HCT116 (cell line): ENCODE measurements around the gene ZBTB5. TPM values are rescaled to one million over a fixed set of nuclear protein-coding genes. Genes with fewer than 3 reads are reported as not detected.

Experiments
- ATAC-seq: fragments of 200-7000 bp; cut with Tn5 transposase; 2 replicates; pipeline ENCODE4 v1.9.1; 2020; ENCODE audit warnings: mild to moderate bottlenecking, moderate library complexity
- BruUV-seq: library from RNA; stranded (reverse); fragments of 400-500 nt; replicated peaks from 2 replicates; lab custom pipeline; 2021; lab: Mats Ljungman, UMichigan
- CTCF ChIA-PET: fragments of 300-600 bp; sonication (Branson Sonifier 250); formaldehyde crosslinking; loops from one replicate; lab custom pipeline; 2021; ENCODE audit warnings: antibody characterized with exemption; lab: Charles Lee
- POLR2A ChIA-PET: fragments of 300-600, 350-600 bp; sonication (Branson Sonifier 250); formaldehyde crosslinking; loops from one replicate; lab custom pipeline; 2021; ENCODE audit warnings: antibody characterized with exemption; lab: Charles Lee
- RAD21 ChIA-PET, 2 experiments: fragments of 300-600 bp; sonication (Branson Sonifier 250); formaldehyde crosslinking; loops; one replicate each; lab custom pipeline; 2023; ENCODE audit warnings: low total read pairs in 2 of 2; ENCODE audit not compliant: uncharacterized antibody in 2 of 2, unreplicated experiment in 2 of 2, low non-redundant PET in 1 of 2; lab: Charles Lee
- DNase-seq: peaks from one replicate; pipeline ENCODE4 v3.0.0-alpha.2; 2010; ENCODE audit warnings: low read depth, low spot score
- H2AFZ ChIP-seq: fragments of 200-600 bp; shearing (Covaris generic), sonication (generic); 2 replicates; pipeline ENCODE4 v1.6.1; 2017; ENCODE audit warnings: low read depth, mixed run types, mixed read lengths, antibody characterized with exemption, low read length; ENCODE audit not compliant: poor library complexity, severe bottlenecking
- H3K27ac ChIP-seq: 2 replicates; pipeline ENCODE4 v1.5.1; 2012; ENCODE audit warnings: low read depth, low read length
- H3K27me3 ChIP-seq: fragments of 200-600 bp; sonication (generic); 2 replicates; pipeline ENCODE4 v1.6.1; 2016; ENCODE audit warnings: mixed run types, low read length, mixed read lengths; ENCODE audit not compliant: insufficient read depth
- H3K36me3 ChIP-seq, 2 experiments: fragments of 200-500 bp in 1 of 2; fragments of 200-600 bp in 1 of 2; sonication (Bioruptor generic) in 1 of 2; sonication (generic) in 1 of 2; 2 replicates each; pipeline versions ENCODE4 v1.5.1 to v1.6.1; 2014 to 2016; ENCODE audit warnings: low read length in 2 of 2, inconsistent platforms in 1 of 2, mixed read lengths in 1 of 2, mixed run types in 1 of 2; ENCODE audit not compliant: insufficient read depth in 2 of 2, control insufficient read depth in 1 of 2
- H3K4me1 ChIP-seq, 2 experiments: fragments of 200-600 bp in 1 of 2; sonication (generic) in 1 of 2; 2 replicates each; pipeline versions ENCODE4 v1.5.1 to v1.6.1; 2012 to 2017; ENCODE audit warnings: low read length in 2 of 2, inconsistent platforms in 1 of 2, mild to moderate bottlenecking in 1 of 2, mixed read lengths in 1 of 2, mixed run types in 1 of 2, moderate library complexity in 1 of 2; ENCODE audit not compliant: insufficient read depth in 2 of 2, control insufficient read depth in 1 of 2
- H3K4me2 ChIP-seq: fragments of 200-600 bp; sonication (generic); 2 replicates; pipeline ENCODE4 v1.6.1; 2017; ENCODE audit warnings: mixed run types, low read length, mixed read lengths
- H3K4me3 ChIP-seq, 2 experiments: fragments of 200-600 bp in 1 of 2; sonication (generic) in 1 of 2; replicated peaks in 1 of 2; 2 replicates each; pipeline ENCODE4 v1.5.1; 2011 to 2016; ENCODE audit warnings: low read length in 2 of 2, control low read depth in 1 of 2, low read depth in 1 of 2, mild to moderate bottlenecking in 1 of 2, mixed read lengths in 1 of 2, mixed run types in 1 of 2
- H3K79me2 ChIP-seq: fragments of 200-600 bp; sonication (generic); 2 replicates; pipeline ENCODE4 v1.6.1; 2017; ENCODE audit warnings: mild to moderate bottlenecking, mixed run types, low read length, moderate library complexity, mixed read lengths; ENCODE audit not compliant: insufficient read depth
- H3K9ac ChIP-seq: fragments of 200-600 bp; sonication (generic); 2 replicates; pipeline ENCODE4 v1.6.1; 2016; ENCODE audit warnings: low read length, mixed read lengths
- H3K9me2 ChIP-seq: fragments of 200-600 bp; sonication (generic), shearing (Covaris generic); 2 replicates; pipeline ENCODE4 v1.6.1; 2017; ENCODE audit warnings: mixed run types, mild to moderate bottlenecking, moderate library complexity; ENCODE audit not compliant: insufficient read depth
- H3K9me3 ChIP-seq, 2 experiments: fragments of 200-500 bp in 1 of 2; fragments of 200-600 bp in 1 of 2; sonication (Bioruptor generic) in 1 of 2; sonication (generic) in 1 of 2; 2 replicates each; pipeline ENCODE4 v1.6.1; 2014 to 2017; ENCODE audit warnings: low read length in 2 of 2, mixed read lengths in 2 of 2, inconsistent platforms in 1 of 2, low read depth in 1 of 2, mild to moderate bottlenecking in 1 of 2, mixed run types in 1 of 2, moderate library complexity in 1 of 2; ENCODE audit not compliant: control insufficient read depth in 1 of 2, insufficient read depth in 1 of 2
- H4K20me1 ChIP-seq: fragments of 200-600 bp; sonication (generic), shearing (Covaris generic); 2 replicates; pipeline ENCODE4 v1.6.1; 2017; ENCODE audit warnings: mixed run types, mild to moderate bottlenecking, moderate library complexity; ENCODE audit not compliant: insufficient read depth
- CBX3 ChIP-seq: IDR thresholded peaks from 2 replicates; pipeline ENCODE4 v1.6.1; 2012; ENCODE audit warnings: low read depth
- CEBPB ChIP-seq: IDR thresholded peaks from 2 replicates; pipeline ENCODE4 v1.6.1; 2012; ENCODE audit warnings: low read depth
- EGR1 ChIP-seq: IDR thresholded peaks from 2 replicates; pipeline ENCODE4 v1.6.1; 2012; ENCODE audit warnings: low read depth
- FOSL1 ChIP-seq: IDR thresholded peaks from 2 replicates; pipeline ENCODE4 v1.6.1; 2012; ENCODE audit warnings: low read depth
- JUND ChIP-seq: IDR thresholded peaks from 2 replicates; pipeline ENCODE4 v1.6.1; 2012
- POLR2A ChIP-seq: IDR thresholded peaks from 2 replicates; pipeline ENCODE4 v1.7.0; 2011; ENCODE audit warnings: borderline replicate concordance; ENCODE audit not compliant: insufficient read depth, insufficient read length; ENCODE audit errors: extremely low read depth
- POLR2AphosphoS5 ChIP-seq: IDR thresholded peaks from 2 replicates; pipeline ENCODE4 v1.6.1; 2011; ENCODE audit warnings: mild to moderate bottlenecking, low read depth, low read length, moderate library complexity
- RAD21 ChIP-seq: IDR thresholded peaks from 2 replicates; pipeline ENCODE4 v1.6.1; 2012; ENCODE audit warnings: low read depth, mild to moderate bottlenecking
- SIN3A ChIP-seq: IDR thresholded peaks from 2 replicates; pipeline ENCODE4 v1.6.1; 2012; ENCODE audit warnings: low read depth
- SP1 ChIP-seq: IDR thresholded peaks from 2 replicates; pipeline ENCODE4 v1.6.1; 2012; ENCODE audit warnings: low read depth
- SRF ChIP-seq: IDR thresholded peaks from 2 replicates; pipeline ENCODE4 v1.6.1; 2012; ENCODE audit warnings: low read depth
- TCF7L2 ChIP-seq: IDR thresholded peaks from 2 replicates; pipeline ENCODE4 v1.7.0; 2011; ENCODE audit warnings: borderline replicate concordance, inconsistent platforms; ENCODE audit not compliant: insufficient read depth, insufficient read length; ENCODE audit errors: extremely low read depth
- YY1 ChIP-seq: IDR thresholded peaks from 2 replicates; pipeline ENCODE4 v1.6.1; 2011; ENCODE audit warnings: low read length, low read depth, moderate library complexity, mild to moderate bottlenecking; ENCODE audit not compliant: insufficient replicate concordance; ENCODE audit errors: extremely low read depth
- ZFX ChIP-seq: fragments of 450-650 bp; IDR thresholded peaks from 2 replicates; pipeline ENCODE4 v1.6.1; 2017
- ZNF274 ChIP-seq: fragments of 200-500 bp; sonication (Bioruptor generic); IDR thresholded peaks from 2 replicates; pipeline ENCODE4 v1.6.1; 2014; ENCODE audit warnings: mild to moderate bottlenecking, low read depth, low read length, inconsistent platforms
- intact Hi-C: fragments of 100-400 bp; cut with micrococcal nuclease; formaldehyde crosslinking; loops from 2 replicates; pipeline ENCODE4 v1.10.0; 2022
- total RNA-seq: library from RNA; stranded (reverse); gene quantifications from one replicate; pipeline ENCODE4 v1.2.1, GENCODE V29; 2021; ENCODE audit not compliant: unreplicated experiment
- TF ChIP-seq, protein P1 (sequence below): IDR thresholded peaks from 2 replicates; pipeline ENCODE4 v1.6.1; 2012; ENCODE audit warnings: low read depth
- TF ChIP-seq, protein P2 (sequence below), 3 experiments: fragments of 200-600 bp in 1 of 3; sonication (generic) in 1 of 3; IDR thresholded peaks in 2 of 3; conservative IDR thresholded peaks in 1 of 3; 2 replicates each; pipeline ENCODE4 v1.5.1; 2012 to 2017; ENCODE audit warnings: low read depth in 2 of 3, low read length in 2 of 3, antibody characterized with exemption in 1 of 3, borderline replicate concordance in 1 of 3, control low read depth in 1 of 3, mild to moderate bottlenecking in 1 of 3, mixed read lengths in 1 of 3, mixed run types in 1 of 3, moderate library complexity in 1 of 3; ENCODE audit not compliant: insufficient read depth in 1 of 3
- TF ChIP-seq, protein P3 (sequence below): IDR thresholded peaks from 2 replicates; pipeline ENCODE4 v1.6.1; 2011; ENCODE audit warnings: mild to moderate bottlenecking, low read length, moderate library complexity; ENCODE audit not compliant: insufficient replicate concordance; ENCODE audit errors: extremely low read depth

The ZBTB5 gene
- total RNA-seq, 1 experiment from 2014 or later = 22.3 TPM

DNA sequence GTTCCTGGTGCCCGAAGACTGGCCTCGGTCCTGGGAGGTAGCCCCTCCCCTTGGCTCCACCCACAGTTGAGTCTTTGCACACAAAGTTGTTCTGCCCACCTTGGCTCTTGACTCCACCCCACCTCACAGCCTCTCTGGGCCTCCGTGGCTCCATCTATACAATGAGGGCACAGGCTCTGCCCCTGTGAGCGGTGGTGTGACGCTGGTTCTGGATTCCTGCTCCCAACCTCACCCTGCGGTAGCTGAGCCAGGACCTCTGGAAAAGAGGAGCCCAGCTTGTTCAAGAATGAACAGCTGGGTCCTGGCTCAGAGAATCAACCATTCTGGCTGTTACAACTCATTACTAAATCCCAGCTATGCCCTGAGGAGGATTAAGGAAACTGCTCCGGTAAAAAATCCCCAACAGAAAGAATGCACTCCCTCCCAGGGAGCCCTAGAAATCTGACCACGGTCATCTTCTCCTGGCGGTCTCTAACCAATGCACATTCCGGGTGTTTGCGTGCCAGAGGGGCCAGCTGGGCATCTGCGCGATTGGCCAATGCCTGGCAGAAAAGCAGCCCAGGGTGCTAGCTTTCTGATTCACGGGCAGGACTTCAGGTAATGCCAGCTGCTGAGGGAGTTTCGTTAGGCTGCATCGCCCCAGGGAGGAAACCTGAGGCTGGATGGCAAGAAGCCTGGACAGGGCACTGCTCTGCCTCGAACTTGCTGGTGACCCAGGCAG is 52.7 kb downstream of the ZBTB5 start:
- no peak for ATAC-seq
- BruUV-seq = no TSS peak
- H3K27ac ChIP-seq = no peak overlapping the region
- no peaks in the 10 kb centered on the region for H3K27me3 ChIP-seq
- no peaks in the 10 kb centered on the region for H4K20me1 ChIP-seq
- no peak overlapping the region for H2AFZ ChIP-seq
- TF ChIP-seq RAD21 (no peak), ZFX (no peak), YY1 (no peak), POLR2AphosphoS5 (no peak), SP1 (no peak), EGR1 (no peak), SIN3A (no peak), POLR2A (no peak), CBX3 (no peak), SRF (no peak), CEBPB (no peak), TCF7L2 (no peak), JUND (no peak), FOSL1 (no peak), ZNF274 (no peak)
- TF ChIP-seq, protein P1, sequence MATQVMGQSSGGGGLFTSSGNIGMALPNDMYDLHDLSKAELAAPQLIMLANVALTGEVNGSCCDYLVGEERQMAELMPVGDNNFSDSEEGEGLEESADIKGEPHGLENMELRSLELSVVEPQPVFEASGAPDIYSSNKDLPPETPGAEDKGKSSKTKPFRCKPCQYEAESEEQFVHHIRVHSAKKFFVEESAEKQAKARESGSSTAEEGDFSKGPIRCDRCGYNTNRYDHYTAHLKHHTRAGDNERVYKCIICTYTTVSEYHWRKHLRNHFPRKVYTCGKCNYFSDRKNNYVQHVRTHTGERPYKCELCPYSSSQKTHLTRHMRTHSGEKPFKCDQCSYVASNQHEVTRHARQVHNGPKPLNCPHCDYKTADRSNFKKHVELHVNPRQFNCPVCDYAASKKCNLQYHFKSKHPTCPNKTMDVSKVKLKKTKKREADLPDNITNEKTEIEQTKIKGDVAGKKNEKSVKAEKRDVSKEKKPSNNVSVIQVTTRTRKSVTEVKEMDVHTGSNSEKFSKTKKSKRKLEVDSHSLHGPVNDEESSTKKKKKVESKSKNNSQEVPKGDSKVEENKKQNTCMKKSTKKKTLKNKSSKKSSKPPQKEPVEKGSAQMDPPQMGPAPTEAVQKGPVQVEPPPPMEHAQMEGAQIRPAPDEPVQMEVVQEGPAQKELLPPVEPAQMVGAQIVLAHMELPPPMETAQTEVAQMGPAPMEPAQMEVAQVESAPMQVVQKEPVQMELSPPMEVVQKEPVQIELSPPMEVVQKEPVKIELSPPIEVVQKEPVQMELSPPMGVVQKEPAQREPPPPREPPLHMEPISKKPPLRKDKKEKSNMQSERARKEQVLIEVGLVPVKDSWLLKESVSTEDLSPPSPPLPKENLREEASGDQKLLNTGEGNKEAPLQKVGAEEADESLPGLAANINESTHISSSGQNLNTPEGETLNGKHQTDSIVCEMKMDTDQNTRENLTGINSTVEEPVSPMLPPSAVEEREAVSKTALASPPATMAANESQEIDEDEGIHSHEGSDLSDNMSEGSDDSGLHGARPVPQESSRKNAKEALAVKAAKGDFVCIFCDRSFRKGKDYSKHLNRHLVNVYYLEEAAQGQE = no peak
- TF ChIP-seq, protein P2, sequence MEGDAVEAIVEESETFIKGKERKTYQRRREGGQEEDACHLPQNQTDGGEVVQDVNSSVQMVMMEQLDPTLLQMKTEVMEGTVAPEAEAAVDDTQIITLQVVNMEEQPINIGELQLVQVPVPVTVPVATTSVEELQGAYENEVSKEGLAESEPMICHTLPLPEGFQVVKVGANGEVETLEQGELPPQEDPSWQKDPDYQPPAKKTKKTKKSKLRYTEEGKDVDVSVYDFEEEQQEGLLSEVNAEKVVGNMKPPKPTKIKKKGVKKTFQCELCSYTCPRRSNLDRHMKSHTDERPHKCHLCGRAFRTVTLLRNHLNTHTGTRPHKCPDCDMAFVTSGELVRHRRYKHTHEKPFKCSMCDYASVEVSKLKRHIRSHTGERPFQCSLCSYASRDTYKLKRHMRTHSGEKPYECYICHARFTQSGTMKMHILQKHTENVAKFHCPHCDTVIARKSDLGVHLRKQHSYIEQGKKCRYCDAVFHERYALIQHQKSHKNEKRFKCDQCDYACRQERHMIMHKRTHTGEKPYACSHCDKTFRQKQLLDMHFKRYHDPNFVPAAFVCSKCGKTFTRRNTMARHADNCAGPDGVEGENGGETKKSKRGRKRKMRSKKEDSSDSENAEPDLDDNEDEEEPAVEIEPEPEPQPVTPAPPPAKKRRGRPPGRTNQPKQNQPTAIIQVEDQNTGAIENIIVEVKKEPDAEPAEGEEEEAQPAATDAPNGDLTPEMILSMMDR (IDR thresholded peaks at IDR 0.05 in 2 of 3, conservative IDR thresholded peaks at IDR 0.05 in 1 of 3; ENCODE audit: borderline replicate concordance in 1 of 3, insufficient read depth in 1 of 3, low read depth in 2 of 3, low read length in 2 of 3) = no peak
- TF ChIP-seq, protein P3, sequence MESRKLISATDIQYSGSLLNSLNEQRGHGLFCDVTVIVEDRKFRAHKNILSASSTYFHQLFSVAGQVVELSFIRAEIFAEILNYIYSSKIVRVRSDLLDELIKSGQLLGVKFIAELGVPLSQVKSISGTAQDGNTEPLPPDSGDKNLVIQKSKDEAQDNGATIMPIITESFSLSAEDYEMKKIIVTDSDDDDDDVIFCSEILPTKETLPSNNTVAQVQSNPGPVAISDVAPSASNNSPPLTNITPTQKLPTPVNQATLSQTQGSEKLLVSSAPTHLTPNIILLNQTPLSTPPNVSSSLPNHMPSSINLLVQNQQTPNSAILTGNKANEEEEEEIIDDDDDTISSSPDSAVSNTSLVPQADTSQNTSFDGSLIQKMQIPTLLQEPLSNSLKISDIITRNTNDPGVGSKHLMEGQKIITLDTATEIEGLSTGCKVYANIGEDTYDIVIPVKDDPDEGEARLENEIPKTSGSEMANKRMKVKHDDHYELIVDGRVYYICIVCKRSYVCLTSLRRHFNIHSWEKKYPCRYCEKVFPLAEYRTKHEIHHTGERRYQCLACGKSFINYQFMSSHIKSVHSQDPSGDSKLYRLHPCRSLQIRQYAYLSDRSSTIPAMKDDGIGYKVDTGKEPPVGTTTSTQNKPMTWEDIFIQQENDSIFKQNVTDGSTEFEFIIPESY = no peak
- H3K9me2 ChIP-seq = no peaks in the 10 kb centered on the region
- POLR2A ChIA-PET = no interaction called here
- no peak overlapping the region for H3K4me3 ChIP-seq
- H3K9me3 ChIP-seq = no peaks in the 10 kb centered on the region
- no peak for DNase-seq
- intact Hi-C loops = no loop called here
- no peak overlapping the region for H3K9ac ChIP-seq
- CTCF ChIA-PET = interaction anchor here (2.3 kb wide), 1 partner anchor 416 kb away, joined by 35 read pairs; no protein-coding TSS in a partner anchor
- RAD21 ChIA-PET = no interaction called here
- H3K36me3 ChIP-seq = no peaks in the 10 kb centered on the region
- H3K79me2 ChIP-seq = no peaks in the 10 kb centered on the region
- H3K4me1 ChIP-seq = peaks cover 0 to 25% of the 10 kb centered on the region in 2 experiments; a peak in 2 of 4 replicates
- H3K4me2 ChIP-seq = no peak overlapping the region
